Ramos (cell line): ENCODE measurements around the gene ARHGAP22.

Experiments
- in situ Hi-C: fragments of 300-500 bp; cut with MboI; formaldehyde crosslinking; loops from one replicate; pipeline ENCODE4 v1.14.3; 2022; ENCODE audit warnings: low sequenced_read_pairs; ENCODE audit not compliant: unreplicated experiment

ARHGAP22 gene

GRCh38 chr10:48520184-48520506 is 84.7 kb downstream of the ARHGAP22 start:
- in situ Hi-C loops: no loop called here

DNA sequence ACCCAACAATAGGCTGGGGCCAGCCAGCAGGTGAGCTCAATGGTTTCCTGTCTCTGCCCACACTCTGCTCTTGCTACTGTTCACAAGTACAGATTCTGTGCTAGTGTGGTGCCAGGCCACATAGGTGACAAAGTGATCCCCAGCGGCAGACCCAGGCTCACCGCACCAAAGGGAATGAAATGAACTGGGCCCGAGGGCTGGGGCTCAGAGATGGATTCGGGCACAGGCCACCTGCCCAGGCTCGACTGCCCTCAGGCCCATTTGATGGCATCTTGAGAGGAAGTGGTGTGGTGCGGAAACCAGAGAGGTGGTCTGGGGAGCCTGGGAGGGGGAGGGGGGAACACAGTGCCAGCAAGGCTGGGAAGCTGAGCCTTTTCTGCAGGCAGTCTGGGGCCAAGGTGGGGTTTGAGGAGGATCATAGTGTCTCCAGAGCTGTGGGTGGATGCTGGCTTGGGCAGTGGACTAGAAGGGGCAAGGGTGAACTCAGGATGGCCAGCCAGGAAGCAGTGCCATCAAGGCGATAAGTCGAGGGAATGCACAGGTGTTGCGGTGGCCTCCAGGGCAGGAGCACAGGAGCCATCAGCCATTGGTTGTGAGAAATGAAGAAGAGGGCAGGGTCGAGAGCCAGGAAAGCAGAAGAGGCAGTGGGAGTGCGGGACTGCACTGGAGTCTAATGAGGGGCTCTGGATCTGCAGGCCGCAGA is 85.2 kb downstream of the ARHGAP22 start:
- in situ Hi-C loops: no loop called here

GRCh38 chr10:48518986-48519385 is 85.9 kb downstream of the ARHGAP22 start:
- in situ Hi-C loops: no loop called here

DNA sequence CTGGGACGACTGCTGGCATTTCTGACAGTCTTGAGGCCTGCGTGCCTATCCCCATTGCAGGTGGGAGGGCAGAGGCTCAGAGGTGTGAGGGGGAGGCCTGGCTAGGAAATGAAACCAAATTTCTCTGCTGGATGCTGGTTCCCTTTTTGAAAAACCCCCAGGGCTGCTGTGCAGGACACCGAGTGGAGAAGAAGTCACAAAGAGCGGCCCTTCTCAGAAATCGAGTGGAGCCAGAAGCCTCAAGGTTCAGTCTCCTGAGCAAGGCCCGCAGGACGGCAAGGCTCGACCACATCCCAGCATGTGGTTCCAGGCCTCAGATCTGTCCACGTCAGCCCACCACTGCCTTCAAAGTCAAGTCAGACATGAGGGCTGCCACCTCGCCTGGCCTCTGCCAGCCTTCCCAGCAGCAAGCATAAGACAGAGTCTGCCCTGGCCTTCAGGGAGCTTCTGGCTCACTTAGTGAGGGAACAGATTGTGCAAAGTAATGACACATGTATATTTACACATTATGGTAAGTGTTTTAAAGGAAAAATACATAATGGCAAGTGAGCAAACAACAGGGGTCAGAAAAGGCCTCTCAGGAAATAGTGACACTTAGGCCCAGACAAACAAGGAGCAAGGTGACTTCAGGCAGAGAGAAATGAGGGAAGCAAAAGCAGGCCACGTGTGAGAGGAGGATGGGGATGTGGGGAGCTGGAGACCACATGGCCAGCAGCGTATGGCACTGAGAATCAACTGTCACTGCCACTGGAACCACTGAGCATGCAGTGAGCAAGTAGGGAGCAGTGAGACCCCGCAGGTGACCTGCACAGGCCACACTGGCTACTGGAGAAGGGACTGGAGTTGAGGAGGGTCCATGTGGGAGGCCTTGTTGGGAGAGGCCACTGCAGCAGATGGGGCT is 86.7 kb downstream of the ARHGAP22 start:
- in situ Hi-C loops: no loop called here

DNA sequence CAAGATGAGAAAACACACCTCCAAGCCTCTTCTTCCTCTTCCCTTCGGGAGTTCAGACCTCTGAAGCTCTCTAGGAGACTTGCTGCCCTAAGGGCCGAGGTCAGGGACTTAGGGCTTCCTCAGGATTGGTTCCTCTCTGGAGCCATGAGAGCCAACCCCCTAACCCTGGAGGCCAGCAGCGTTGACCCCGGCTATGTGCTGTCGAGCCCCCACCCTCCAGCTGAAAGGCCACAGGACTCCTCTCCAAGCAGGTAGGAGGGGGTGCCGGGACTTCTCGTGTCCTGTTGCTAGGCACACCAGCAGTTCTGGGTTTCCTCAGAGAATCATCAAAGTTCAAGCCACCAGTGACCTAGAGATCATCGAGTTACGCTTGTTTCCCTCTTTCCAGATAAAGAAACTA is 87.4 kb downstream of the ARHGAP22 start:
- in situ Hi-C loops: no loop called here

GRCh38 chr10:48516911-48517310 is 88.0 kb downstream of the ARHGAP22 start:
- in situ Hi-C loops: no loop called here

GRCh38 chr10:48514916-48515315 is 90.0 kb downstream of the ARHGAP22 start:
- in situ Hi-C loops: no loop called here

GRCh38 chr10:48514255-48514654 is 90.6 kb downstream of the ARHGAP22 start:
- in situ Hi-C loops: no loop called here

- in situ Hi-C loops: no loop called here
Observed at GRCh38 chr10:48512861-48513260, 92.0 kb downstream of the ARHGAP22 start.

GRCh38 chr10:48511875-48512231 is 93.0 kb downstream of the ARHGAP22 start:
- in situ Hi-C loops: no loop called here

- in situ Hi-C loops: no loop called here
Observed at GRCh38 chr10:48511066-48511874, 93.6 kb downstream of the ARHGAP22 start.

- in situ Hi-C loops: no loop called here
Observed at GRCh38 chr10:48509974-48510692, 94.7 kb downstream of the ARHGAP22 start.

DNA sequence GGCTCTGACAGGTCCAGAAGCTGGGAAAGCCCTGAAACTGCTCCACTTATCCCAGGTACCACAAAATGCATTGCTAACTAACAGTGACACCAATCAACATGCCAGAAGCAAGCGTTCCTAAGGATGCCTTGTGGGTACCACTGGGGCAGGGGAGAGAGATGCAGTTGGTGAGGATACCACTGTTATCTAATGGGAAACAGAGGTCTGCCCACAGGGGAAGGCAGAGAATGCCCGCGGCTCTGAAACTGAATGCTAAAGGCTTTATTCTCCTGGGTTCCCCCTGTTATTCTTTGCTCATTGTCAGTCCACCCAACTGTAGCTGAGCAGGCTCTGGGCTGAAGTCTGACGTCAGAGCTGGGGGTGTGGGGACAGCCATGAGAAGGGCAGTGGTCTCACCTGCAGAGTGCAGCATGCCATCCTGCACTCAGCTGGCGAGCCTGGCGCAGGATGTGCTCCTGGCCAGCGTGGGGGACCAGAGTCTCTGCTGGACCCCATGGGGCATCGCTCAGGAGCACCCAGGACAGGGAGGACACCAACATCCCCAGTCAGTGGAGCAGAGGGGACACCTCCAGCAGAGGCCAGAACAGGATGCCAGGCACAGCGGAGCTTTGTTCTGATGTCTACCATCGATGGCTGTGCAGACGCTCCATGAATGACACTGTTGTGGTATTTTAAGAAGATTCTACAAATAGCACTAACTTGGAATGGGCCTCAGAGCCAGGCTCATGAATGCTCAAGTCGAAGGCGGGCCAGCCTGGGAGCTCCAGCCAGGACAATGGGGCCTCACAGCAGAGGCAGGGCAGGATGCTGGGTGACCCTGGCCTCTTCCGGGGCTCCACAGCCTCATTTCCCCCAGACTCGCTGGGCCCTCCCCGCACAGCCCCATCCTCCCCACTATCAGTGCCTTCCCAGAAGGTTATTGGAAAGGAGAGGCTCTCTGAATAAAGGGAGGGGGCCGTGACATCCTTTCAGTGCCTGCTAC is 95.8 kb downstream of the ARHGAP22 start:
- in situ Hi-C loops: no loop called here

DNA sequence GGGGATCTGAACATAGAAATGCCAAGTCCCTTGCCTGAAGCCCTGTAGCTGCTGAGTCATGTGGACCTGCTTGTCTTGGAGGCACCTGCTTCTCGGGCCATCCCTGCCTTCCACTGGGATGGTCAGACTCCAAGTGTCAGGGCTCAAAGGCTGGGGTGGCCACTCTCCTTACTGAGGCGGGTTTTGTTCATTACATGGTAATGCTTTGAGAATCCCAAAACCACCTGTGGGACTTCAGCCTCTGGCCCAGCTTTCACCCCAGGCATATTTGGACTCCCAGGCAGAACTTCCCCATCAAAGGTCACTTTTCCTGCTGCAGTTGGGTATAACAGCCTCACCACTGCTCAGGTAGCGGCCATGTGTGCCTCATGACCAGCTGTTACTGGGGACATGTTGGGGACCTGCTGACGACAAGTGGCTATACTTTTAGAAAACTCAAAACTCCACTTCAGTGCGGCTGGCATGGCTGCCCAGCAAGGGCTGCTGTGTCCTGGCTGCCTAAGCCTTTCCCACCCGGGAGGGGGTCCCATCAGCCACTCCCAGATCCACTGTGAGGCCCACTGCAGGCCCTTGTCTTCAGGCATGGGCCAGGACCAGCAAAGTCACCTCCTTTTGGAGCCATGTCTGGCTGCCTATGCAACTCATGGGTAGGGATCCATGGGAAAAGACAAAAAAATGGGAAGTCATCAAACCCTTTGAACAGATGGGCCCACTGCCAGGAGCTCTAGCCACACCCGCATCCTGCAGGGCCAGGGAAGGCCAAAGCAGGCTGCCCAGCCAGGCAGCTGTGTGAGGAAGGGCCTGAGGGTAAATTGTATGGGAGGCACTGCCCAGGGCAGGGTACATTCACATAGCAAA is 96.7 kb downstream of the ARHGAP22 start:
- in situ Hi-C loops: no loop called here

- in situ Hi-C loops: no loop called here
Observed at GRCh38 chr10:48507494-48507893, 97.4 kb downstream of the ARHGAP22 start.

DNA sequence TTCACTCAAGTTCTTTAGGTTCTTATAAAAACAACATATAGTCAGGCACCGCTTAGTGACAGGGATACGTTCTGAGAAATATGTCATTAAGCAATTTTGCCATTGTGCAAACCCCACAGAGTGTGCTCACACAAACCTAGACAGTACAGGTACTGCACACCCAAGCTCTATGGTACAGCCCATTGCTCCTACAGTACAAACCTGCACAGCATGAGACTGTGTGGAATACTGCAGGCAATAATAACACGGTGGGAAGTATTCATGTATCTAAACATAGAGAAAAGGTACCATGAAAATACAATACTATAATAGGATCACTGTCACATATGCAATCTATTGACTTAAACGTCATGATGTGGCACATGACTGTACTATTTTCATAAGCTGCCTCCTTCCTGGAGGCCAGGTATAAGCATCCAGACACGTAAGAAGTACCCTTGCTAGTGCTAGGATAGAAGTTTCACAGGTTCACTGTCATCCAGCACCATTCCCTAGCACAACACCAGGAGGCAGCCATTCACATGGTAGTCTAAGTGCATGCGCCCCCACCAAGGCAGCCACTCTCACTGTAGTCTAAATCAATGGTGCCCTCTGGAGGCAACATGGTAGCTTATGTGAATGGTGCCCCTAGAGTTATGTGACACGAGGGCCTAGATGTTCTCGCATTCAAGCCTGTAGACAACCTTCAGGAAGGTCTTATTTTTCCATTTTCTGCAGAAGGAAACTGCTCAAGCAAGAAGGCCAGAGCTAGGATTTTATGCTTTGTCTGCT is 98.5 kb downstream of the ARHGAP22 start:
- in situ Hi-C loops: no loop called here

GRCh38 chr10:48505394-48506112 is 99.3 kb downstream of the ARHGAP22 start:
- in situ Hi-C loops: no loop called here
